Stomach (tissue), 9 donors: ENCODE results near the gene TSGA10IP. TPM values are rescaled to one million over a fixed set of nuclear protein-coding genes. Genes with fewer than 3 reads are reported as not detected.

Source experiments
- DNase-seq, 2 donors: peaks; one replicate each; pipeline versions ENCODE4 v3.0.0 to v3.0.0-alpha.2; 2013 to 2019
- H3K27ac ChIP-seq, 5 donors: fragments of 200-600 bp in 4 of 5; sonication (generic) in 4 of 5; one replicate each; pipeline ENCODE4 v1.5.1; 2013 to 2019; ENCODE audit warnings: mild to moderate bottlenecking in 1 of 5, moderate library complexity in 1 of 5
- H3K27me3 ChIP-seq, 3 donors: fragments of 200-600 bp; sonication (generic); one replicate each; pipeline ENCODE4 v1.5.1; 2017 to 2019; ENCODE audit warnings: mixed run types in 1 of 3
- H3K36me3 ChIP-seq, 4 donors: fragments of 200-600 bp; sonication (generic); 1 replicate in 3 of 4; 2 replicates in 1 of 4; pipeline ENCODE4 v1.5.1; 2016 to 2019
- H3K4me1 ChIP-seq, 4 donors: fragments of 200-600 bp; sonication (generic); one replicate each; pipeline ENCODE4 v1.5.1; 2016 to 2019
- H3K4me3 ChIP-seq, 4 donors: fragments of 200-600 bp; sonication (generic) in 3 of 4; one replicate each; pipeline ENCODE4 v1.5.1; 2016 to 2019; ENCODE audit warnings: mild to moderate bottlenecking in 1 of 4
- H3K9me3 ChIP-seq, 4 donors: fragments of 200-600 bp; sonication (generic); one replicate each; pipeline ENCODE4 v1.5.1; 2016 to 2019
- EP300 ChIP-seq: sonication (generic); formaldehyde crosslinking; IDR thresholded peaks from one replicate; pipeline ENCODE4 v1.6.1; 2017; ENCODE audit warnings: antibody characterized with exemption
- POLR2A ChIP-seq, 4 donors: fragments of 450-650 bp; IDR thresholded peaks; one replicate each; pipeline ENCODE4 v1.6.1; 2016; ENCODE audit warnings: antibody characterized with exemption in 4 of 4, control low read depth in 2 of 4, mild to moderate bottlenecking in 1 of 4, moderate library complexity in 1 of 4
- POLR2AphosphoS5 ChIP-seq, 3 donors: sonication (generic); formaldehyde crosslinking; IDR thresholded peaks; one replicate each; pipeline ENCODE4 v1.6.1; 2016; ENCODE audit warnings: antibody characterized with exemption in 3 of 3
- WGBS, 5 donors: extraction: QIAGEN DNeasy Blood & Tissue Kit in 3 of 5; methylation state at CpG; one replicate each; pipeline versions ENCODE4 v1.1.5 to v1.1.7; 2013 to 2018; 5-methylcytosine and 5-hydroxymethylcytosine counted together
- intact Hi-C: fragments of 100-400 bp; cut with DNase I; formaldehyde crosslinking; loops from one replicate; pipeline ENCODE4 v1.15.1; 2023; ENCODE audit warnings: low total_unique reads
- polyA plus RNA-seq, 3 donors: library from polyadenylated mRNA; stranded (reverse); fragments of 200-250 nt; gene quantifications; one replicate each; pipeline ENCODE4 v1.2.3, GENCODE V29; 2013
- total RNA-seq, 5 donors: library from RNA; depleted of rRNA; stranded (reverse); fragments of >200 nt; gene quantifications; one replicate each; pipeline versions ENCODE4 v1.1.0 to v1.2.3, GENCODE V29; 2014 to 2016
- TF ChIP-seq, protein P1 (sequence below), 7 experiments: fragments of 450-650 bp in 4 of 7; fragments of 200-600 bp in 3 of 7; sonication (generic) in 3 of 7; IDR thresholded peaks; one replicate each; pipeline ENCODE4 v1.5.1; 2016 to 2019; ENCODE audit warnings: antibody characterized with exemption in 7 of 7, control low read depth in 2 of 7, mild to moderate bottlenecking in 1 of 7
- donor health status: healthy with polysubstance abuse.
- donor health status: Bipolar disorder and iron deficiency.
- donor health status: healthy.

Gene TSGA10IP
- total and polyA plus RNA-seq, 8 donors: not detected

DNA sequence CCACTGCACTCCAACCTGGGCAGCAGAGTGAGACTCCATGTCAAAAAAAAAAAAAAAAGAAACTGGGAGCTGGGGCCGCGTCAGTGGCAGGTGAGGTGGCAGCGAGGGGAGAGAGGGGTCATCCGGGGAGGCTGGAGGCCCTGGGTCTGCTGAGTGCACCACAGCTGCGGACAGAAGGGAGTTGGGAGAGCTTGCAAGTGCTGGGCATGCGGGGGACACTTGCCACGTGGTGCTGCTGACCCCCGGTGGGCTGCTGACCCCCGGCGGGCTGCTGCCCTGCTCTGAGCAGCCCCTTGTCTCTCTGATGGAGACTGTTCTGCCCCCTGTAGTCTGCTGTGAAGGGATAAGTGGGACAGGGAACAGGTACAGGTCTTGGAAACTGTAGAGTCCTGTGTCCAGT, 23.4 kb upstream of the TSGA10IP start:
- intact Hi-C loops: no loop called here
- no peak for TF ChIP-seq EP300
- no peak for TF ChIP-seq POLR2AphosphoS5 (IDR thresholded peaks at IDR 0.05)
- TF ChIP-seq, protein P1, sequence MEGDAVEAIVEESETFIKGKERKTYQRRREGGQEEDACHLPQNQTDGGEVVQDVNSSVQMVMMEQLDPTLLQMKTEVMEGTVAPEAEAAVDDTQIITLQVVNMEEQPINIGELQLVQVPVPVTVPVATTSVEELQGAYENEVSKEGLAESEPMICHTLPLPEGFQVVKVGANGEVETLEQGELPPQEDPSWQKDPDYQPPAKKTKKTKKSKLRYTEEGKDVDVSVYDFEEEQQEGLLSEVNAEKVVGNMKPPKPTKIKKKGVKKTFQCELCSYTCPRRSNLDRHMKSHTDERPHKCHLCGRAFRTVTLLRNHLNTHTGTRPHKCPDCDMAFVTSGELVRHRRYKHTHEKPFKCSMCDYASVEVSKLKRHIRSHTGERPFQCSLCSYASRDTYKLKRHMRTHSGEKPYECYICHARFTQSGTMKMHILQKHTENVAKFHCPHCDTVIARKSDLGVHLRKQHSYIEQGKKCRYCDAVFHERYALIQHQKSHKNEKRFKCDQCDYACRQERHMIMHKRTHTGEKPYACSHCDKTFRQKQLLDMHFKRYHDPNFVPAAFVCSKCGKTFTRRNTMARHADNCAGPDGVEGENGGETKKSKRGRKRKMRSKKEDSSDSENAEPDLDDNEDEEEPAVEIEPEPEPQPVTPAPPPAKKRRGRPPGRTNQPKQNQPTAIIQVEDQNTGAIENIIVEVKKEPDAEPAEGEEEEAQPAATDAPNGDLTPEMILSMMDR (IDR thresholded peaks at IDR 0.05): no peak
- no peak for TF ChIP-seq POLR2A (IDR thresholded peaks at IDR 0.05)
- WGBS, 5 donors: 89 to 94% (median 94%) methylated on average over 10 of the region's 10 CpGs
- H3K27ac ChIP-seq: no peak overlapping the region
- H3K4me3 ChIP-seq: no peak overlapping the region
- H3K36me3 ChIP-seq: peaks cover 11 to 47% (median 30%) of the 10 kb centered on the region in 4 donors
- H3K9me3 ChIP-seq: no peaks in the 10 kb centered on the region
- no peaks in the 10 kb centered on the region for H3K27me3 ChIP-seq
- peaks cover 24 to 39% (median 31%) of the 10 kb centered on the region in 4 donors for H3K4me1 ChIP-seq
- DNase-seq: no peak

DNA sequence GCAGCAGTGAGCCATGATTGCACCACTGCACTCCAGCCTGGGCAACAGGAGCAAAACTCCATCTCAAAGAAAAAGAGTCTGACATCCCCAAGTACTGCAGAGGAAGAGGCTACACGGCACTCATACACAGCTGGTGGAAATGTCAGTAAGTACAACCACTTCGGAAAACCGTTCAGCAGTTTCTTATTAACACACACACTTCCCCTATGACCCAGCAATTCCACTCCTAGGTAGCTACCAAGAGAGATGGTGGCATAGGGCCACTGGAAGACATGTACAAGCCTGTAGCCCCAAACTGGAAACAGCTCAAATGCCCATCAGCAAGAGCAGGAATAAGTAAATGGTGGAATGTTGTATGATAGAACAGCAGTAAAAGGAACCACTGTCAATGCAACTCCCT, 22.7 kb upstream of the TSGA10IP start:
- H3K4me3 ChIP-seq: no peak overlapping the region
- intact Hi-C loops: no loop called here
- H3K27me3 ChIP-seq: no peaks in the 10 kb centered on the region
- no peak overlapping the region for H3K27ac ChIP-seq
- WGBS, 5 donors: 61 to 100% (median 83%) methylated on average over 2 to 3 of the region's 3 CpGs
- no peak for DNase-seq
- TF ChIP-seq, protein P1 (IDR thresholded peaks at IDR 0.05): no peak
- TF ChIP-seq POLR2AphosphoS5 (IDR thresholded peaks at IDR 0.05): no peak
- no peak for TF ChIP-seq POLR2A (IDR thresholded peaks at IDR 0.05)
- TF ChIP-seq EP300: no peak
- no peaks in the 10 kb centered on the region for H3K9me3 ChIP-seq
- H3K4me1 ChIP-seq: peaks cover 18 to 32% (median 26%) of the 10 kb centered on the region in 4 donors
- H3K36me3 ChIP-seq: peaks cover 11 to 42% (median 30%) of the 10 kb centered on the region in 4 donors

DNA sequence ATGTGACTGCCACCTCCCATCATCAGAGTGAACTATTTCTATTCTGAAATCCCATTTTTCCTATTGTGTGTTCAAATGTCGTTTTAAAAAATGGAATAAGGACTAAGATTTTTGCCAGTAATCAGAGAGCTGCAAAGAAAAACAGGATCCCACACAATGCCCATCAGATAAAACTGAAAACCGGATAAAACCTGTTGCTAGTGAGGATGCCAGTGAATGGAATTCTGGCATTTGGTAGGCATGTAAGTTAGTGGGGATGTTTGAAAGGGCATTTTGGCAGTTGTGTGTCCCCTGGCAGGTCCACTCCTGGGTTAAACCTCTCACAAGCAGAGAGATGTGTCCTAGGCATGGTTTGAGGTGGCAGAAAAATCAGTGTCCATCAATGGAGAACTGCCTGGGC, 19.9 kb upstream of the TSGA10IP start:
- H3K9me3 ChIP-seq: no peaks in the 10 kb centered on the region
- TF ChIP-seq, protein P1 (IDR thresholded peaks at IDR 0.05): no peak
- TF ChIP-seq POLR2AphosphoS5 (IDR thresholded peaks at IDR 0.05) (no peak), POLR2A (IDR thresholded peaks at IDR 0.05) (no peak), EP300 (no peak)
- DNase-seq: no peak
- H3K4me1 ChIP-seq: peaks cover 7 to 19% (median 10%) of the 10 kb centered on the region in 4 donors
- H3K4me3 ChIP-seq: no peak overlapping the region
- WGBS, 5 donors: 26 to 60% (median 41%) methylated on average over 2 of the region's 2 CpGs
- intact Hi-C loops: no loop called here
- H3K36me3 ChIP-seq: peaks cover 11 to 41% (median 30%) of the 10 kb centered on the region in 4 donors
- no peak overlapping the region for H3K27ac ChIP-seq
- H3K27me3 ChIP-seq: no peaks in the 10 kb centered on the region

GRCh38 chr11:65927904-65928397, 17.3 kb upstream of the TSGA10IP start:
- WGBS, 5 donors: 29 to 36% (median 31%) methylated on average over 9 of the region's 9 CpGs
- Histone ChIP-seq H3K4me3 (no peak overlapping the region), H3K9me3 (no peaks in the 10 kb centered on the region), H3K27me3 (peaks cover 0 to 6% (median 0%) of the 10 kb centered on the region in 3 donors), H3K36me3 (peaks cover 4 to 18% (median 10%) of the 10 kb centered on the region in 4 donors), H3K27ac (peak overlapping the region; percentile 51 to 77 (median 62)), H3K4me1 (peaks cover 0 to 9% (median 0%) of the 10 kb centered on the region in 4 donors)
- intact Hi-C loops: no loop called here
- DNase-seq: peak; percentile 55 to 75
- TF ChIP-seq, protein P1 (IDR thresholded peaks at IDR 0.05): no peak
- TF ChIP-seq POLR2AphosphoS5 (IDR thresholded peaks at IDR 0.05): no peak
- no peak for TF ChIP-seq POLR2A (IDR thresholded peaks at IDR 0.05)
- TF ChIP-seq EP300: no peak
